HG03097 (cell line): ENCODE measurements around the gene TMCC1.

Source experiments
- ATAC-seq: cut with Tn5 transposase; IDR thresholded peaks from one replicate; pipeline ENCODE4 v1.9.1; 2021; ENCODE audit not compliant: unreplicated experiment, low FRiP score

Gene TMCC1

DNA sequence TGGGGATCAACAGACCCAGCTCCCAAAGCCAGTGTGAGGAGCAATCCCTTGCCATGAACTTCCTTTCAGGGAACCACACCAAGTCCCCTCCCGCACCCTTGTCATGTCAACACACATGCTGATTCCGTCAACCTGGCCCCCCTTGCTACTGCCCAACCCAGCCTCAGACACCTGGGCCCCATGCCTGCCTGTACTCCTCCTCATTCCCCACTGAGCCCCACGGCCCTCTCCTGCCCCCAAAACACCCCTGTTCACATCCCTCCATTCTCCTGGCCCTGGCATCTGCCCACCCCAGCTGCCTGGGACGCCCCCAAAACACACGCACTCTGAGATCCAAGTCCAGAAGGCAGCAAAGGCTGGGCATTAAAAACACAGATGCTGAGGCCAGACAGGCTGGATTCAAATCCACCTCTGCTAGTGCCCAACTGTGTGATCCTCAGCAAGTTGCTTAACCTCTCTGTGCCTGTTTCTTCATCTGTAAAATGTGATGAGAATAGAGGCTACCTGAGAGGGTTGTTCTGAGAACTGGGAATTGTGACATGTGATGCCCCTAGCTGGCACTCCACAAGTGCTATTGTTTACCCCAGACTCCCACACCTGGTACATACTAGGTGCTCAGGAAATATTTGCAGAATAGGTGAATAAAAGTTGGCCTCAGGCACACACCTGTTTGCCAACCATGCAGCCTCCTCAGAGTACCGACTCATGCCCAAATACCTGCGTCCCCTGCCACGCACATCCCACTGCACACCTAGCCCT is 289.3 kb downstream of the TMCC1 start:
- ATAC-seq = no peak

GRCh38 chr3:129603561-129603942 is 290.0 kb downstream of the TMCC1 start:
- ATAC-seq = no peak

DNA sequence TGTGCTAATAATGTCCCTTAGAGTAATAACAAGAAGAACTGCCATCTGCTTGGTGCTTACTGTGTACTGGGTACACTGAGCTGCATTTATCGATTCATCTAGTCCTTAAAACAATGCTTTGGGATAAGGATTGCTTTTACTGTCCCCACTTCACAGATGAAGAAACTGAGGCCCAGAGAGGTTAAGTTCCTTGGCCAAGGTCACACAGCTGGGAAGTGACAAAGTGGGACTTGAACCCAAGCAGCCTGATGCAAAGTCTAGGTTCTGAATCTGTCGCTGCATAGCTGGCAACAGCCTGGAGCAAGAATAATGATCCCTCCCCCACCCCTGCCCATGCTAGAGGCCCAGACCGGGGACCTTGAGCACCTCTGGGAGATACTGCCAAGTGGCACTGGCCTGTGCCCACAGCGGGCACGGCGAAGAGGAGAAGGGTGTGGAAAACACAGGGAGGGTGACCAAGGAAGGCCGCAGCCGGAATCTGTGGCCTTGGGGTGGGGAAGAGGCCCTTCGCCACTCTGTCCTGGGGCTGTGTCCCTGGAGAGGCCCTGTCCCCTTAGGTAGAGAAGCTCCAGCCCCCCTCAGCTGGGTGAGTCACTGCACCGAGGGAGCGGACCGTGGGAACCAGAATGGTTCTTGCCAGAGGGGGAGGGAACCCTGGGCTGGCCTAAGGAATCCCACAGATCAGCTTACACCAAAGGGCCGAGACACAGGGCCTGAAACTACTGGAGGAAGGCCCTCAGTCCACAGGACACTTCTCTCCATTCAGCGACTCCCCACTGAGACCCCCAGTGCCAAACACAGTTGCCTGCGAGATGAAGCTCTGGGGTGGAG is 290.6 kb downstream of the TMCC1 start:
- no peak for ATAC-seq

- ATAC-seq = no peak
Observed at GRCh38 chr3:129602309-129602708, 291.2 kb downstream of the TMCC1 start.

DNA sequence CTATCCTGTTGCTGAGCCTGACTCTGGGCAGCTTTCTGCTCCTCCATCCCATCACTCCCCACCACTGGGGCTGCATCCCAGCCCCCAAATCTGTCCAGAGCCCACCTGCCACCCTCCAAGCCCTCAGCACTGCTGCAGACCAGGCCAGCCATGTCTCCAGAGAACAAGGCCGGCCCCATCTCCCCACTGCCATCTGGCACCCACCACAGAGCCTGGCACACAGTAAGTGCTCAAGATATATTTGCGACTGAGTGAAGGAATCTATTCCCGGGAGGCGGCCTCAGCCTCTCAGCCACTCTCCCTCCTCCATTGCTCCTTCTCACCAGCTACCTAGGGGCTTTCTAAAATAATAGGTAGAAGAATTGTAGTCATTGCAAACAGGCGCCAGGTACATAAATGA is 291.8 kb downstream of the TMCC1 start:
- ATAC-seq = no peak

GRCh38 chr3:129600348-129600747 is 293.2 kb downstream of the TMCC1 start:
- ATAC-seq = no peak

GRCh38 chr3:129599607-129600006 is 293.9 kb downstream of the TMCC1 start:
- no peak for ATAC-seq

GRCh38 chr3:129599073-129599472 is 294.4 kb downstream of the TMCC1 start:
- ATAC-seq = no peak

DNA sequence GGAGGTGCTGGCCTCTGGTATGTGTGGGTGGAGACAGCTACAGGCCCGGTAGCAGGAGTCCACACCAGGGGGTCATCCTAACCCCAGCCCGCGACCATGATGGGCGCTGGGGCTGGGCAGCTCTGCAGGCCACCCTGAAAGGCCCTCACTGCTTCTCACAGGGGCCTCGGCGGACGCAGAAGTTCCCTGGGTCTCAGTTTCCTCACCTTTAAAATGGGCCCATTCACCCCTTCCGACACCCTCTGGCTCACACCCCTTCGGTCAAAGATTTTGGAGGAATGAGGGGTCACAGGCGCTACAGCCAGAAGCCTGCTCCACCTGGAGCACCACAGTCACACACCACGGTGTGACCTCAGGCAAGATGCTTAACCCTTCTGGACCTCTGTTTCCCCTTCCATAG is 295.0 kb downstream of the TMCC1 start:
- no peak for ATAC-seq

- no peak for ATAC-seq
Observed at GRCh38 chr3:129598000-129598381, 295.5 kb downstream of the TMCC1 start.
